HAP-1 (cell line): ENCODE results near the gene KASH5.

Experiments used
- DNase-seq, 2 experiments: peaks; one replicate each; pipeline ENCODE4 v3.0.0-alpha.2; 2016 to 2020; ENCODE audit warnings: low spot score in 2 of 2
- H3K27me3 ChIP-seq: fragments of 250-450 bp; sonication (Bioruptor Pico); 2 replicates; pipeline ENCODE4 v1.5.1; 2020; ENCODE audit warnings: low read depth, mild to moderate bottlenecking, moderate library complexity
- H3K36me3 ChIP-seq: fragments of 250-450 bp; sonication (Bioruptor Pico); replicated peaks from 2 replicates; pipeline ENCODE4 v1.5.1; 2020; ENCODE audit warnings: mild to moderate bottlenecking
- H3K4me1 ChIP-seq: fragments of 250-450 bp; sonication (Bioruptor Pico); 2 replicates; pipeline ENCODE4 v1.5.1; 2020; ENCODE audit warnings: mild to moderate bottlenecking
- H3K4me3 ChIP-seq: fragments of 250-450 bp; sonication (Bioruptor Pico); 2 replicates; pipeline ENCODE4 v1.5.1; 2020; ENCODE audit warnings: mild to moderate bottlenecking, moderate library complexity
- H3K9me3 ChIP-seq: fragments of 250-450 bp; sonication (Bioruptor Pico); 2 replicates; pipeline ENCODE4 v1.5.1; 2020; ENCODE audit warnings: mild to moderate bottlenecking, moderate library complexity
- in situ Hi-C: fragments of 300-500 bp; cut with MboI; formaldehyde crosslinking; loops from 3 replicates; pipeline ENCODE4 v1.14.3; 2020; ENCODE audit warnings: low sequenced_read_pairs, inconsistent platforms, mixed read lengths

KASH5 gene

DNA sequence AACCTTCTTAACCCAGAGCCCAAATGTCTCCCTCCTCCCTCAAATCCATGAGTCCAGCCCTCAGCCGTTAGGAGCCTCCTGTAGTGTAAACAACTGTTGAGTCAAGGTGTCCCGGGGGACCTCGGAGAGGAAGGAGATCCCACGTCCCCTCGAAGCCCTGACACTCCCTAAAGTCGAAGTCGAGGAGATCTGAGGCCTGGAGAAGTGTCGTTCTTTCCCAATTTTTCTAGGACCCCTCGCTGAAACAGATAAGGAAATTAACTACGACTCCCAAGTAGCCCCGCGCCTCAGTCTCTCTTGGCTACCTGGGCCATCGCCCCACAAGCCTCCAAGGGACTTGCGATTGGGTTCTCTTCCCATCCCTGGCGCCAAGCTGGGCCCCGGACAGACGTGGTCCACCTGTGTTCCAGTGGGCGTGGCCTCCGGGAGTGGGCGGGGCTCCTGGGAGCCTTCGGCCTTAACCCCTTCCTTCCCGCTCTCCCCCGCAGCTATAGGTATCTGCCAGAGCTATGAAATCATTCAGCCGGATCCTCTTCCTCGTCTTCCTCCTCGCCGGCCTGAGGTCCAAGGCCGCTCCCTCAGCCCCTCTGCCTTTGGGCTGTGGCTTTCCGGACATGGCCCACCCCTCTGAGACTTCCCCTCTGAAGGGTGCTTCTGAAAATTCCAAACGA lies 38.0 kb downstream of the KASH5 start:
- Histone ChIP-seq H3K4me1 (peaks cover 9% of the 10 kb centered on the region), H3K9me3 (no peaks in the 10 kb centered on the region), H3K4me3 (no peak overlapping the region), H3K36me3 (no peaks in the 10 kb centered on the region), H3K27me3 (peaks cover 51% of the 10 kb centered on the region)
- in situ Hi-C loops, result no loop called here
- DNase-seq, result peak in 1 of 2 experiments; percentile 83

DNA sequence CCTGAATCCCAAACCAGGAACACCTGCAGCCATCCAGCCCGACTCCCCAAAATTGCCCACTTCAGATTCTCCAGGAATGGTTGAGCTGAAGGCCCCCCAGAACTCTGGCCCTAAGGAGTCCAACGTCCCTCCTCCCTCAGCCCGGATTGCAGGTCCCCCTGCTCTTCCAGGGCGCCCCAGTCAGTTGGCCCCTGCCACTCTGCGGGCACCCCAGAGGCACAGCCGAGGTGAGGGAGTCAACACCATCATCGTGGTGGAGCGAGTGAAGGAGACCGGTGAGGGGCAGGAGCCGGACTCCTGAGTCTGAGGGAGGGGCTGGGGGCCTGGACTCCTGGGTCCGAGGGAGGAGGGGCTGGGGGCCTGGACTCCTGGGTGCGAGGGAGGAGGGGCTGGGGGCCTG lies 39.3 kb downstream of the KASH5 start:
- H3K4me3 ChIP-seq, result no peak overlapping the region

DNA sequence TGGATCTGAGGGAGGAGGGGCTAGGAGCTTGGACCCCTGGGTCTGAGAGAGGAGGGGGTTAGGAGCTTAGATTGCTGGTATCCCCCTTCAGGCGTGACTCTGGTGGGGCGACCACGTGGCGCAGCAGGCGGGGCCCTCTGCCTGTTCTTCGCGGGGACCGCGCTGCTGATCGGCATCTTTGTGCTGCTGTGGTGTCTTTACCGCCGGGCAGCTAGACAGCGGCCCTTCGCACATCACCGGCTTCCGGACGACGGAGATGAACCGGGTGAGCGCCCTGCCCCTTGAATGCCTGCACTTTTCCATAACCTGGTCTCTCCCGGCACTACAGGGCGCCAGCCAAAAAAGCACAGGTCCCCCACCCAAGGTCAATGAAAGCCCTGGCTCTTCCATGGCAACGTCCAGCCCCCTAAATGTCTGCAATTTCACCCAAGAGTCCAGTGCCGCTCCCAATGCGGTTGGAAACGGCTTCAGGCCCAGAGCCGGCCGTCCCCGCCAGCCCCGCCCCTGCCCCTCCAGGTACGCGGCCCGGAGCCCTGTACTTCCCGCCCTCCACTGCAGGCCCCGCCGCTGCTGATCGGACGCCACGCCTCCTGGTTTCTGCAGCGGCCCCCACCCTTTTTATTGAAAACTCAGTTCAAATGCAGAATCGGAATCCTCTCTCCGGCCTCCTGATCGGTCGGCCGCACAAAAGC lies 40.0 kb downstream of the KASH5 start:
- in situ Hi-C loops, result no loop called here
- DNase-seq, result peak; percentile 49 to 86

More for the DNA sequence above, 39.3 kb downstream of the KASH5 start:
- DNase-seq, result no peak
- H3K36me3 ChIP-seq, result no peaks in the 10 kb centered on the region
- in situ Hi-C loops, result no loop called here
- peaks cover 9% of the 10 kb centered on the region for H3K4me1 ChIP-seq
- H3K9me3 ChIP-seq, result no peaks in the 10 kb centered on the region
- H3K27me3 ChIP-seq, result peaks cover 39% of the 10 kb centered on the region

GRCh38 chr19:49428547-49429451 lies 40.8 kb downstream of the KASH5 start:
- DNase-seq, result no peak
- Histone ChIP-seq H3K4me1 (peaks cover 9% of the 10 kb centered on the region), H3K9me3 (no peaks in the 10 kb centered on the region), H3K36me3 (no peaks in the 10 kb centered on the region), H3K4me3 (peak overlapping the region; percentile 14; the same call in 1 of the 2 replicates), H3K27me3 (peaks cover 25% of the 10 kb centered on the region)
- in situ Hi-C loops, result no loop called here

More for the DNA sequence above, 40.0 kb downstream of the KASH5 start:
- peaks cover 9% of the 10 kb centered on the region for H3K4me1 ChIP-seq
- H3K9me3 ChIP-seq, result no peaks in the 10 kb centered on the region
- H3K4me3 ChIP-seq, result peak overlapping the region; percentile 14
- H3K36me3 ChIP-seq, result no peaks in the 10 kb centered on the region
- H3K27me3 ChIP-seq, result peaks cover 33% of the 10 kb centered on the region

DNA sequence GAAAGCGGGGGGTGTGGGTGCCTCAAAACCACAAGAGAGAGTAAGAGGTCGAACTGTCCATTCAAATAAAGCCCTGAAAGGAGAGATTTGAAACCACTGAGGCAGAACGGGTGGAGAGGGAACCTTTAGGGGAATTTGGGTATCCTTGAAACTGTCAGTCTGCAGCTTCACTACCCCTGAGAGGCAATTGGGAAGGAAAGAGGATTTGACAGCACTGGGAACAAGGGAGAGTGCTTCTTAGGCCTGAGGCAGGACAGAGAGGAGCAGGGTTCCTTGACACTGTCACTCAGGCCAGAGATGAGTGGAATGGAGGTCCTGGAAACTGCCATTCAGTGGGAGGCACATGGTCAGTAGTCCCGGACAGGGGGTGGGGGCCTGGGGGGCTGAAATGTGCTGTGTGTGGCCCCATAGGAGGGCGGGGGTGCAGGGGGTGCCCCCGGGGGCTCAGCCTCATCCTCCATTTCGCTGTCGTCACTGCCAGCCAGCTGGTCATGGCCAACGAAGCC lies 42.2 kb downstream of the KASH5 start:
- H3K27me3 ChIP-seq, result peaks cover 13% of the 10 kb centered on the region
- in situ Hi-C loops, result no loop called here
- H3K36me3 ChIP-seq, result no peaks in the 10 kb centered on the region
- no peaks in the 10 kb centered on the region for H3K9me3 ChIP-seq
- no peak overlapping the region for H3K4me3 ChIP-seq
- DNase-seq, result no peak
- peaks cover 9% of the 10 kb centered on the region for H3K4me1 ChIP-seq

GRCh38 chr19:49430678-49431329 lies 42.8 kb downstream of the KASH5 start:
- in situ Hi-C loops, result no loop called here
- no peak overlapping the region for H3K4me3 ChIP-seq
- H3K4me1 ChIP-seq, result peaks cover 9% of the 10 kb centered on the region
- peak in 1 of 2 experiments; percentile 50 for DNase-seq
- no peaks in the 10 kb centered on the region for H3K36me3 ChIP-seq
- no peaks in the 10 kb centered on the region for H3K9me3 ChIP-seq
- peaks cover 7% of the 10 kb centered on the region for H3K27me3 ChIP-seq

DNA sequence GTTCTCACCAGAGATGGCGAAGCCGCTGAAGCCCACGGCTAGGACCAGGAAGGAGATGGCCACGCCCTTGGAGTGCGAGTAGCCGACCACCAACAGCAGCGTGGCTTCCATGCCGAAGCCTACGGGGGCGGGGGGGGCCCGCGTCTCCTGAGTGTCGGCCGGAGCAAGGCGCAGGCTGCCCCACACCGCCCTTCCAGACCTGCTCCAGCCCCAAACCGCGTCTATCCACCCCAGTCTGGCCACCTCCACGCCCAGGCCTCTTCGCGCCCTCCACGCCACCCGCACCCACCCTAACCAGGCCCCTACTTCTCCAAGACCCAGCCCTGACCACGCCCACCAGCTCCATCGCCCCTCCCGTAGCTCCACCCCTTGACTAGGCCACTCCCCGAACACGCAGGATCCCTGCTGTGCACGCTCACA lies 43.3 kb downstream of the KASH5 start:
- Histone ChIP-seq H3K36me3 (no peaks in the 10 kb centered on the region), H3K9me3 (no peaks in the 10 kb centered on the region), H3K27me3 (peaks cover 2% of the 10 kb centered on the region), H3K4me1 (peaks cover 9% of the 10 kb centered on the region), H3K4me3 (no peak overlapping the region)
- peak in 1 of 2 experiments; percentile 54 for DNase-seq
- in situ Hi-C loops, result no loop called here

DNA sequence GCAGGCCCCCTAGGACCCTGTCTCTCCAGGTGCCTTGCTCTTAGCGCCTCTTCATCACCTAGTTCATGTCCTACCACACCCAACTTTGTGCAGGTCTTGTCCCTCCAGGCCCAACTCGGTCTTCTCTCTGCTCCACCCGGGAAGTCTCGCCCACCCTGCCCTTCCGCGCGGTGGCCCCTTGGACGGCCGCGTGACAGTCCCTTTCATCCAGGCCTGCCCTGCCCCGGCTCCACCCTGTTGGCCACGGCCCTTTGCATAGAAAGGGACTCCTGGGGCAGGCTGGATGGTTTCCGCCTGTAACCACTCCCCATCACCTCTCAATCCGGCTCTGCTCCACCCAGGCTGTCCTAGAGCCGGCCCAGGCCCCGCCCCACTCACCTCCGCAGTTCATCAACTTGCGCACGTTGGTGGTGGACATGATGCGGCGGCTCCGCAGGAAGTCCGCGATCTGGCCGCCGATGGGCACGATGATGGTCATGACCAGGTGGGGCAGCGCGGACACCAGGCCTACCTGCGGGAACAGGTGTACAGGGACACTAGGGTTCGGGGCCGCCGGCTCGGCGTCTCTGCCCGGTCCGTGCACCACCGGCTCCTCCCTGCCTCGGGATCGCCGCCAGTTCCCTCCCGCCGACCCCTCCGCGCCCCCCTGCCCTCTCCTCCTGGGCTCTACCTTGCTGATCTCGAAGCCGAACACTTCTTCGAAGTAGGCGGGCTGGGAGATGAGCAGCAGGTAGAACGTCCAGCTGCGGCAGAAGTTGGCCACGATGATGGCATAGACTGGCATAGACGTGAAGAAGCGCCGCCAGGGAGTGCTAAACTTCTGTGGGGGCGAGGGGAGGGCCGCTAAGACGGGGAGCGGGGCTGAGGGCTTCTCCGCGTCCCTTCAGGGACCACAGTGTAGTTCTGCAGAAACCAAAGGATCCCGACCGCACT lies 44.4 kb downstream of the KASH5 start:
- Histone ChIP-seq H3K27me3 (no peaks in the 10 kb centered on the region; the same call in 1 of the 2 replicates), H3K4me1 (peaks cover 9% of the 10 kb centered on the region), H3K36me3 (no peaks in the 10 kb centered on the region), H3K4me3 (no peak overlapping the region), H3K9me3 (no peaks in the 10 kb centered on the region)
- DNase-seq, result no peak
- in situ Hi-C loops, result no loop called here

DNA sequence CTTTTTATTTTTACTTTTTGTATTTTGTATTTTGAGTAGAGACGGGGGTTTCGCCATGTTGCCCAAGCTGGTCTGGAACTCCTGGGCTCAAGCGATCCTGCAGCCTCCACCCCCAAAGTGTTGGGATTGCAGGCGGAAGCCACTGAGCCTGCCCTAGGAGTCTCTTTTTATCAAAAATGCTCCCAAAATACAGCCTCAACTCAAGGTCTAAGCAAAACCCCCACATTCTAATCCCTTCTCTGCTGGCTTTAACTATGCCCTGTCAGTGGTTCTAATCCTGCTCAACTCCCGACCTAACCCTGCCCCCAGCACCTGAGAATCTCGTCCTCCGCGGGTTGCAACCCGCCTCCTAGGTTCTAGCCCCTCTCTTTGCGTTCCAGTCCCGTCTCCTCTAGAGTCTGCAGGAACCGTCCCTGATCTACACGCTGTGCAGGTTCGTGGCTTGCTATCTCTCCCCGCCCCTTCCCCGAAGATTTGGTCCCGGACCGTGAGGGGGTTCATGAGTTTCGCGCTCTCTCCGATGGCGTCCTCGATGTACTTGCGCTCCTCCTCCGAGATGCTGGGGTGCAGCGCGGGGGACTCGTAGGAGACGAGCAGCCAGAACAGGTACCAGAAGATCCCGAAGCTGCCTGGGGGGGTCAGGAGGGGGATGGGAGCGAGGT lies 45.3 kb downstream of the KASH5 start:
- in situ Hi-C loops, result no loop called here
- no peaks in the 10 kb centered on the region for H3K36me3 ChIP-seq
- H3K27me3 ChIP-seq, result peaks cover 5% of the 10 kb centered on the region
- peaks cover 2% of the 10 kb centered on the region; the same call in 1 of the 2 replicates for H3K4me1 ChIP-seq
- no peaks in the 10 kb centered on the region for H3K9me3 ChIP-seq
- DNase-seq, result no peak
- H3K4me3 ChIP-seq, result no peak overlapping the region

DNA sequence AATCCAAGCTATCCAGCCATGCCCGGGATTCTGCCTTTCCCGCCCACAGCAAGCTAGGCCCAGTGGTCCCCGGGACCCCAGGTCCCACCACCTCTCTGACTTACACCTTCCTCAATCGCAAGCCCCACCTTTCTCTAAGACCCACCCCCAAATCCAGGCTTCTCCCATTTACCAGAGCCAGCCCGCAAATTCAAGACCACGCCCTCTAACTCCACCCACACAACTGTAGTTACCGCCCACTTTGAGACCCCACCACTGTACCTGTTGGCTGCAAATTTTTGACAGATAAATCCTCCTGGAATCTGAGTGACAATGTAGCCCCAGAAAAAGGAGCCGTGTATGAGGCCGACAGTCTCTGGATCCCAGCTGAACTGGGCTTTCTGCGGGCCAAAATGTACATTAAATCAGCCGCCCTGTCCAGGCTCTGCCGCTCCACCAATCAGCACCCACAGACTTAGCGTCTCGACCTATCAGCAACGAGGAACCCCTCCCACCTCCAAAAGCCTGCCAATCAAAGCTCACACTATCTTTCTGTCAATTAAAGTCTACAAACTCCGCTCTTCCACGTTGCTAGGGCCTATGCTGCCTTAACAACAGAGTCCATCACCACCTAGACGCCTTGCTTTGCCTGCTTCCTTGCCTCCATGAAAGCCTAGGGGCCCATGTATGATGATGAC lies 47.0 kb downstream of the KASH5 start:
- Histone ChIP-seq H3K4me3 (no peak overlapping the region), H3K9me3 (no peaks in the 10 kb centered on the region), H3K27me3 (peaks cover 19% of the 10 kb centered on the region), H3K4me1 (no peaks in the 10 kb centered on the region), H3K36me3 (no peaks in the 10 kb centered on the region)
- in situ Hi-C loops, result no loop called here
- peak in 1 of 2 experiments; percentile 51 for DNase-seq

DNA sequence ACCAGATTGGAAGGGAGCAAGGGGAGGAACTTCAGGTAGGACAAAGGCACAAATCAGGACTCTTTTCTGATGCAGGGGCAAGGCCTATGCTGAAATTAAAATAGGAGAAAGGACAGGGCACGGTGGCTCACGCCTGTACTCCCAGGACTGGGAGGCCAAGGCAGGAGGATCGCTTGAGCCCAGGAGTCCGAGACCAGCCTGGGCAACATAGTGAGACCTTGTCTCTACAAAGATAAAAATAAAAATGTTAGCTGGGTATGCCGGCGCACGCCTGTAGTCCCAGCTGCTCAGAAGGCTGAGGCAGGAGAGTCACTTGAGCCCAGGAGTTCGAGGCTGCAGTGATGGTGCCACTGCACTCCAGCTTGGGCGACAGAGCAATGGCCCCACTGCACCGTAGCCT lies 47.6 kb downstream of the KASH5 start:
- no peak for DNase-seq
- H3K4me3 ChIP-seq, result no peak overlapping the region
- H3K4me1 ChIP-seq, result peaks cover under 1% of the 10 kb centered on the region; the same call in 1 of the 2 replicates
- in situ Hi-C loops, result no loop called here
- H3K9me3 ChIP-seq, result no peaks in the 10 kb centered on the region
- H3K27me3 ChIP-seq, result peaks cover 26% of the 10 kb centered on the region
- H3K36me3 ChIP-seq, result no peaks in the 10 kb centered on the region
